OCI-LY7 (cell line): ENCODE measurements around the gene MAL. TPM values are rescaled to one million over a fixed set of nuclear protein-coding genes. Genes with fewer than 3 reads are reported as not detected.

ENCODE experiments used
- BruUV-seq: library from RNA; stranded (reverse); fragments of 400-500 nt; replicated peaks from 2 replicates; lab custom pipeline; 2021; lab: Mats Ljungman, UMichigan
- CTCF ChIA-PET: fragments of 300-600 bp; sonication (Branson Sonifier 250); formaldehyde crosslinking; loops from one replicate; lab custom pipeline; 2022; ENCODE audit warnings: antibody characterized with exemption; ENCODE audit not compliant: unreplicated experiment; lab: Charles Lee
- POLR2A ChIA-PET: fragments of 300-600 bp; sonication (Branson Sonifier 250); formaldehyde crosslinking; loops from one replicate; lab custom pipeline; 2022; ENCODE audit warnings: antibody characterized with exemption; lab: Charles Lee
- DNase-seq: peaks from one replicate; pipeline ENCODE4 v3.0.0-alpha.2; 2015; ENCODE audit warnings: low spot score
- H2AFZ ChIP-seq: fragments of 200-600 bp; sonication (generic), shearing (Covaris generic); 2 replicates; pipeline ENCODE4 v1.6.1; 2014; ENCODE audit warnings: mild to moderate bottlenecking, antibody characterized with exemption, low read length, moderate library complexity
- H3K27ac ChIP-seq: fragments of 200-600 bp; sonication (generic); 2 replicates; pipeline ENCODE4 v1.5.1; 2014; ENCODE audit warnings: mixed run types, low read depth, mild to moderate bottlenecking, moderate library complexity, low read length, inconsistent platforms; ENCODE audit not compliant: poor library complexity, severe bottlenecking
- H3K36me3 ChIP-seq: fragments of 200-600 bp; sonication (generic); 2 replicates; pipeline ENCODE4 v1.6.1; 2014; ENCODE audit warnings: mild to moderate bottlenecking, antibody characterized with exemption, low read length, moderate library complexity, mixed read lengths; ENCODE audit not compliant: insufficient read depth
- H3K4me1 ChIP-seq: fragments of 200-600 bp; sonication (generic); 2 replicates; pipeline ENCODE4 v1.5.1; 2014; ENCODE audit warnings: mild to moderate bottlenecking, low read length; ENCODE audit not compliant: insufficient read depth, poor library complexity, severe bottlenecking
- H3K4me2 ChIP-seq: fragments of 200-600 bp; sonication (generic); 2 replicates; pipeline ENCODE4 v1.6.1; 2014; ENCODE audit warnings: mild to moderate bottlenecking, low read length
- H3K4me3 ChIP-seq: fragments of 200-600 bp; sonication (generic); 2 replicates; pipeline ENCODE4 v1.5.1; 2014; ENCODE audit warnings: mild to moderate bottlenecking, low read depth, low read length; ENCODE audit not compliant: poor library complexity, severe bottlenecking
- H3K79me2 ChIP-seq: fragments of 200-600 bp; sonication (generic); 2 replicates; pipeline ENCODE4 v1.6.1; 2016; ENCODE audit warnings: low read depth, mild to moderate bottlenecking, low read length, moderate library complexity, mixed read lengths; ENCODE audit not compliant: insufficient read depth
- H3K9me2 ChIP-seq: fragments of 200-600 bp; sonication (generic); 2 replicates; pipeline ENCODE4 v1.6.1; 2016; ENCODE audit warnings: mild to moderate bottlenecking, low read length, mixed read lengths; ENCODE audit not compliant: insufficient read depth
- H3K9me3 ChIP-seq: fragments of 200-600 bp; sonication (generic); 2 replicates; pipeline ENCODE4 v1.6.1; 2014; ENCODE audit warnings: mild to moderate bottlenecking, mixed run types, low read length, mixed read lengths
- H4K20me1 ChIP-seq: fragments of 200-600 bp; sonication (generic); 2 replicates; pipeline ENCODE4 v1.6.1; 2014; ENCODE audit warnings: mild to moderate bottlenecking, antibody characterized with exemption, low read length, moderate library complexity, mixed read lengths; ENCODE audit not compliant: insufficient read depth
- EZH2phosphoT487 ChIP-seq: fragments of 200-600 bp; sonication (generic); IDR thresholded peaks from 2 replicates; pipeline ENCODE4 v1.6.1; 2018; ENCODE audit warnings: low read depth, borderline replicate concordance, mild to moderate bottlenecking, mixed run types, antibody characterized with exemption, low read length, moderate library complexity, mixed read lengths
- intact Hi-C: fragments of 100-400 bp; cut with micrococcal nuclease; formaldehyde crosslinking; loops from one replicate; pipeline ENCODE4 v1.10.0; 2022; ENCODE audit not compliant: unreplicated experiment
- total RNA-seq, 2 experiments: library from RNA; depleted of rRNA in 1 of 2; stranded (reverse); fragments of >200 nt in 1 of 2; shearing (Covaris generic) in 1 of 2; gene quantifications; 2 replicates each; pipeline ENCODE4 v1.2.3, GENCODE V29; 2014 to 2022
- TF ChIP-seq, protein P1 (sequence below): fragments of 200-600 bp; sonication (generic); conservative IDR thresholded peaks from 2 replicates; pipeline ENCODE4 v1.5.1; 2014; ENCODE audit warnings: mild to moderate bottlenecking, antibody characterized with exemption, low read length, moderate library complexity, mixed read lengths

MAL gene
- total RNA-seq, 2 experiments from 2014 or later: not detected

DNA sequence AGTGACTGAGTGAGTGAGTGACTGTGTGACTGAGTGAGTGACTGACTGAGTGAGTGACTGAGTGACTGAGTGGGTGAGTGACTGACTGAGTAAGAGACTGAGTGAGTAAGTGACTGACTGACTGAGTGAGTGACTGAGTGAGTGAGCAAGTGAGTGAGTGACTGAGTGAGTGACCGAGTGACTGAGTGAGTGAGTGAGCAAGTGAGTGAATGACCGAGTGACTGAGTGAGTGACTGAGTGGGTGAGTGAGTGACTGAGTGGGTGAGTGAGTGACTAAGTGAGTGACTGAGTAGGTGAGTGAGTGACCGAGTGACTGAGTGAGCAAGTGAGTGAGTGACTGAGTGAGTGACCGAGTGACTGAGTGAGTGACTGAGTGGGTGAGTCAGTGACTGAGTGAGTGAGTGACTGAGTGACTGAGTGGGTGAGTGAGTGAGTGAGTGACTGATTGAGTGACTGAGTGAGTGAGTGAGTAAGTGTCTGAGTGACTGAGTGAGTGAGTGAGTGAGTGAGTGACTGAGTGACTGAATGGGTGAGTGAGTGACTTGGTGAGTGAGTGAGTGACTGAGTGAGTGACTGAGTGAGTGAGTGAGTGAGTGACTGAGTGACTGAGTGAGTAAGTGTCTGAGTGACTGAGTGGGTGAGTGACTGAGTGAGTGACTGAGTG lies 13.3 kb downstream of the MAL start:
- Histone ChIP-seq H2AFZ (no peak overlapping the region), H3K9me3 (no peaks in the 10 kb centered on the region), H3K27ac (no peak overlapping the region), H3K79me2 (no peaks in the 10 kb centered on the region), H3K4me3 (no peak overlapping the region), H3K9me2 (no peaks in the 10 kb centered on the region), H3K4me2 (no peak overlapping the region), H3K36me3 (no peaks in the 10 kb centered on the region), H4K20me1 (no peaks in the 10 kb centered on the region), H3K4me1 (no peaks in the 10 kb centered on the region)
- no peak for DNase-seq
- ChIA-PET CTCF (no interaction called here), POLR2A (no interaction called here)
- TF ChIP-seq, protein P1, sequence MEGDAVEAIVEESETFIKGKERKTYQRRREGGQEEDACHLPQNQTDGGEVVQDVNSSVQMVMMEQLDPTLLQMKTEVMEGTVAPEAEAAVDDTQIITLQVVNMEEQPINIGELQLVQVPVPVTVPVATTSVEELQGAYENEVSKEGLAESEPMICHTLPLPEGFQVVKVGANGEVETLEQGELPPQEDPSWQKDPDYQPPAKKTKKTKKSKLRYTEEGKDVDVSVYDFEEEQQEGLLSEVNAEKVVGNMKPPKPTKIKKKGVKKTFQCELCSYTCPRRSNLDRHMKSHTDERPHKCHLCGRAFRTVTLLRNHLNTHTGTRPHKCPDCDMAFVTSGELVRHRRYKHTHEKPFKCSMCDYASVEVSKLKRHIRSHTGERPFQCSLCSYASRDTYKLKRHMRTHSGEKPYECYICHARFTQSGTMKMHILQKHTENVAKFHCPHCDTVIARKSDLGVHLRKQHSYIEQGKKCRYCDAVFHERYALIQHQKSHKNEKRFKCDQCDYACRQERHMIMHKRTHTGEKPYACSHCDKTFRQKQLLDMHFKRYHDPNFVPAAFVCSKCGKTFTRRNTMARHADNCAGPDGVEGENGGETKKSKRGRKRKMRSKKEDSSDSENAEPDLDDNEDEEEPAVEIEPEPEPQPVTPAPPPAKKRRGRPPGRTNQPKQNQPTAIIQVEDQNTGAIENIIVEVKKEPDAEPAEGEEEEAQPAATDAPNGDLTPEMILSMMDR: no peak
- TF ChIP-seq EZH2phosphoT487: no peak
- no TSS peak for BruUV-seq
- intact Hi-C loops: no loop called here

DNA sequence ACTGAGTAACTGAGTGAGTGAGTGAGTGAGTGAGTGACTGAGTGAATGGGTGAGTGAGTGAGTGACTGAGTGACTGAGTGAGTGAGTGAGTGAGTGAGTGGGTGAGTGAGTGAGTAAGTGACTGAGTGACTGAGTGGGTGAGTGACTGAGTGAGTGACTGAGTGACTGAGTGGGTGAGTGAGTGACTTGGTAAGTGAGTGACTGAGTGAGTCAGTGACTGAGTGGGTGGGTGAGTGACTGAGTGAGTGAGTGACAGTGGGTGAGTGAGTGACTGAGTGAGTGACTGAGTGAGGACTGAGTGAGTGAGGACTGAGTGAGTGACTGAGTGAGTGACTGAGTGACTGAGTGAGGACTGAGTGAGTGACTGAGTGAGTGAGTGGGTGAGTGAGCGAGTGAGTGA lies 13.9 kb downstream of the MAL start:
- TF ChIP-seq EZH2phosphoT487: no peak
- TF ChIP-seq, protein P1: no peak
- H2AFZ ChIP-seq: no peak overlapping the region
- no peaks in the 10 kb centered on the region for H4K20me1 ChIP-seq
- no peaks in the 10 kb centered on the region for H3K36me3 ChIP-seq
- no peak for DNase-seq
- no peaks in the 10 kb centered on the region for H3K4me1 ChIP-seq
- H3K9me3 ChIP-seq: no peaks in the 10 kb centered on the region
- H3K79me2 ChIP-seq: no peaks in the 10 kb centered on the region
- ChIA-PET CTCF (no interaction called here), POLR2A (no interaction called here)
- H3K4me2 ChIP-seq: no peak overlapping the region
- H3K27ac ChIP-seq: no peak overlapping the region
- H3K4me3 ChIP-seq: no peak overlapping the region
- intact Hi-C loops: no loop called here
- no peaks in the 10 kb centered on the region for H3K9me2 ChIP-seq
- BruUV-seq: no TSS peak

DNA sequence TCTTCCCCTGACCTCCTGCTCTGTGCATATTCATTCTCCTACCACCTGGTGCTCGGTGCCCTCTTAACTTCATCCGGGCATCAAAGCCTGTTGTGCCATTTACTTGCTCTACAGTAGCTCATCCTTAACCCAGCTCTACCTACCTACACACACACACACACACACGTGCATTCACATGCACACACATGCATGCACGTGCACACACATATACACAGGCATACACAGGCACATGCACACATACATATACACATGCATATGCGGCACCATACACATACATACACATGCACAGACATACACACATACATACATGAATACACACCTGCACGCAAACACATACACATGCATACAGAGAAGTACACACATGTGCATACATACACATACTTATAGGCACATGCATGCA lies 14.5 kb downstream of the MAL start:
- no TSS peak for BruUV-seq
- CTCF ChIA-PET: no interaction called here
- no peak overlapping the region for H2AFZ ChIP-seq
- no peaks in the 10 kb centered on the region for H3K4me1 ChIP-seq
- H3K4me2 ChIP-seq: no peak overlapping the region
- H3K9me3 ChIP-seq: no peaks in the 10 kb centered on the region
- H4K20me1 ChIP-seq: no peaks in the 10 kb centered on the region
- H3K79me2 ChIP-seq: no peaks in the 10 kb centered on the region
- POLR2A ChIA-PET: no interaction called here
- H3K4me3 ChIP-seq: no peak overlapping the region
- DNase-seq: no peak
- no peak for TF ChIP-seq EZH2phosphoT487
- TF ChIP-seq, protein P1: no peak
- H3K27ac ChIP-seq: no peak overlapping the region
- H3K36me3 ChIP-seq: no peaks in the 10 kb centered on the region
- H3K9me2 ChIP-seq: no peaks in the 10 kb centered on the region
- intact Hi-C loops: no loop called here
